Inflammatory macrophage treated with lipopolysaccharide for 4 hours (primary cell): ENCODE results near the gene GSX2.
"Not testable (repeated sequence)": the region's sequence is repeated elsewhere in the genome, so short reads cannot be mapped to it uniquely, and the experiment has no call there.

ENCODE experiments used
- DNase-seq: peaks from one replicate; pipeline ENCODE4 v3.0.0-alpha.2; 2020

Gene GSX2

DNA sequence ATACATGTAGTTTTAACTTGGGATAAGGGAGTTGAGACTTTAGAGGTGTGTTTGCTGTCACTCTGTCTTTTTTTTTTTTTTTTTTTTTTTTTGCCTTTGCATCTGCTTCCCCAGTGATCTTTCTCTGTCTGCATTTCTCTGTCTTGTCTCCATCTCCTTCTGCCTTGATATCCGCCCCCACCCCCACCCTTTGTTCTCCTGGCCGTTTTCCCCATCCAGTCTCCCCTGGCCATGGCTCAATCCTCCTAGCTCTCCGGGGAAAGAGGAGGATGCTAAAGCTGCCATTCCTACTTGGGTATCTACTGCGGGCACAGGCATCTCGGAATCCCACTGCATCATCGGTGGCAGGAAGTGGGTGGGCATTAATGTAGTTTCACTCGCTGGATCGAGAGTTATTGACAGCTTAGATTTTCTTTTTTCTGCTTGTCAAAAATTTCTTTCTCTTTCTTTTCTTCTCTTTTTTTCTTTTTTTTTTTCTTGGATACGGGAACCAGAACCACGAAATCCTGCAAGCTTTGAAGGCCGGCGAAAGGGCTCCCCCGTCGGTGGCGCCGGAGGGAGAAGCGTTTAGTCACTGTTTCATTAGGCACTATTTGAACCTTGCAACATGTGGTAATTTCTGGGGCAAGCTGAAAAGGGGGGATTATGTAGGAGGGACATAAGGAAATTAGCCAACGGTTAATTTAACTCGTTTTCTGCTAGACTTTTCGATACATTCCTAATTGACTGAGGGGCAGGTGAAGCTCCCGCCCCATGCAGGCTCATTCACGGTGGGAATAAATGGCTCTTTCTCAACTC lies 8.2 kb downstream of the GSX2 start:
- peak; percentile 76 for DNase-seq

DNA sequence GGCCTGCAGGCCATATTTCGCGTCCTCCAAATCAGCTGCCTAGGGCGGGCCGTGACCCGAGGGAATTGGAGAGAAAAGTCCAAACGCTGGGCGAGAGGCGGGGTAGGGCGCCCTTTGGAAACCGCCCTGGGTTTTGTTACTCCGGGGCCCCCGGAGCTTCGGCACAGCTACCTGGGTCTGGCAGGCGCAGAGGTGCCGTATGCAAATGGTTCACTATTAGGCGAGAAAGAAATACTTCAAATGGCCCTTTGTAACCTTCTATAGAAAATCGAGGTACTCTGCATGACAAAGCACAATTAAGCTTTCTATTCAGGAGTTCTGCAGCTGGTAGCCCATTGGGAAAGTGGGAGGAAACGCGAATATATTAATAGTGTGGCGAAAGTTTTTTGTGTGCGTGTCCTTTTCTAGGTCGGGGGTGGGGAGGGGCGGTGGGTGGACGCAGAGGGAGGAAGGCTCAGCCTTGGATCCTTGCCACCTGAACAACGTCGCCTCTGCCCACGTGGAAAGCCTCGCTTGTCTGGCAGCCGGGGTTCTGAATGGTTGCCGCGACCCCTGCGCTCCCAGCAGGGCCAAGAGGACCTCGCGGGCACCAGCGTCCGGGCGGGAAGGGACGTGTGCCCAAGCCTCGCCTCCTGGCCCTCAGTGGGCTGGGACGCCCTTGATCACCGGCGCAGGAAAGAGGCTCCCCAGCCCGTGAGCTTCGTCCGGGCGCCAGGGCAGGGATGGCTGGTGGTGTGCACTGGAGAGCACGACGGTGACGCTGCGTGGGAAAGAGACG lies 9.5 kb downstream of the GSX2 start:
- DNase-seq = no peak

DNA sequence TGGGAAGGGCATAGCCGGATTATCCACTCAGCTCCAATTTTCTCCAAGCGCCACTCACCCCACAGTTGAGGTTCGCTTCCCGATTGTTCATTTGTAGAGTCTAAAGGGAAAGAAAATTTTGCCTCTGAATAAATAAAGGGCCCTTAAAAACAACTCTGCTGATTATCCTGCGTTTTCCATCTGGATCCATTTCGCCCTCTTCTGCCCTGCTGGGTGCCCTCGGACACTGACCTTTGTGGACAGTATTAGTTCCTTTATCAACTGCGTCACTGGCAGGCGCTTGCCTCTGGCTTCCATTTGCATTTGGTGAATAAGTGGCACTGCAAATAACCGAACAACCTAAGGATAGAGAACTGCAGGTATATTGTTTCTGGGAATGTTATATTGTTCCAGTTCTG lies 10.1 kb downstream of the GSX2 start:
- DNase-seq = no peak

DNA sequence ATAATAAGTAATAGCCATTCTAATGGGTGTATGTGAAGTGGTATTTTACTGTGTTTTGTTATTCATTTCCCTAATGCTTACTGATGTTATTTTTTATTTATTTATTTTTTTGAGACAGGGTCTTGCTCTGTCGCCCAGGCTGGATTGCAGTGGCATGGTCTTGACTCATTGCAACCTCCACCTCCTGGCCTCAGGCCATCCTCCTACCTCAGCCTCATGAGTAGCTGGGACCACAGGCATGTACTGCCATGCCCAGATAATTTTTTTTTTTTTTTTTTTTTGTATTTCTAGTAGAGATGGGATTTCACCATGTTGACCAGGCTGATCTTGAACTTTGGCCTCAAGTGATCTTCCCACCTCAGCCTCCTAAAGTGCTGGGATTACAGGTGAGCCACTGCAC lies 13.2 kb downstream of the GSX2 start:
- DNase-seq = not testable (repeated sequence)

DNA sequence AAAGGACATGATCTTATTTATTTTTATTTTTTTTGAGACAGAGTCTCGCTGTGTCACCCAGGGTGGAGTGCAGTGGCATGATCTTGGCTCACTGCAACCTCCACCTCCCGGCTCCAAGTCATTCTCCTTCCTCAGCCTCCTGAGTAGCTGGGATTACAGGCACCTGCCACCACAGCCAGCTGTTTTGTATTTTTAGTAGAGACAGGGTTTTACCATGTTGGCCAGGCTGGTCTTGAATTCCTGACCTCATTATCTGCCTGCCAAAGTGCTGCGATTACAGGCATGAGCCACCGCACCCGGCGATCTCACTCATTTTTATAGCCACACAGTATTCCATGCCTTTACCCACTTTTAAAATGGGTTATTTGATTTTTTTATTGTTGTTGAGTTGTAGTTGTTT lies 16.3 kb downstream of the GSX2 start:
- DNase-seq = not testable (repeated sequence)

DNA sequence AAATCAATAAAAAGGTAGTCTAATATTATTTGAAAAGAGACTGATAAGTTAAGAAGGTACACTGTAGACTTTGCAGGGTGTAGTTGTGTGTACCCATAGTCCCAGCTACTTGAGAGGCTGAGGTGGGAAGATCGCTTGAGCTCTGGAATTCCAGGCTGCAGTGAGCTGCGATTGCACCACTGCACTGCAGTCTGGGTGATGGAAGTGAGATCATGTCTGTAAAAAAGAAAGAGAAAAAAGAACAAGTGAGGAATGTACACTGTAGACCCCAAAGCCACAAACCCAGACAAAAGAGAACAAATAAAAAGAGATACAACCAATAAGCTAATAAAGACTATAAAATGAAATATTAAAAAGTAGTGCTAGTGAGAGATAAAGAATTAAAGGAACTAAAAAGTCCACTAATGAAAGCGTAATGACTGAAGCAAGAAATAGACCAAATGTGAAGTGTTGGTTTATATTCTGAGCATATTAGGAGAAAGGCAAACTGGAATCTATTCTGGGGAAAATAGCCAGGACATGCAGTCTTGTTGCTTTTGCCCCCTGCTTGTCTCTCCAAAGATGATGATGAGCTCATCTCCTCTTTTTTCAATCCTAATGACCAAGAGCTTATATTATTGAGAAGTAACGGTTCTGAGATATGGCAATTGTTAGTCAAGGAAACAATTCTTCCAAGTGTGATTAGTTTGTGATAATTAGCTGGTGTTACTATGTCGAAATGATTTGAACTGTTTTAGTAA lies 19.1 kb downstream of the GSX2 start:
- DNase-seq = no peak

DNA sequence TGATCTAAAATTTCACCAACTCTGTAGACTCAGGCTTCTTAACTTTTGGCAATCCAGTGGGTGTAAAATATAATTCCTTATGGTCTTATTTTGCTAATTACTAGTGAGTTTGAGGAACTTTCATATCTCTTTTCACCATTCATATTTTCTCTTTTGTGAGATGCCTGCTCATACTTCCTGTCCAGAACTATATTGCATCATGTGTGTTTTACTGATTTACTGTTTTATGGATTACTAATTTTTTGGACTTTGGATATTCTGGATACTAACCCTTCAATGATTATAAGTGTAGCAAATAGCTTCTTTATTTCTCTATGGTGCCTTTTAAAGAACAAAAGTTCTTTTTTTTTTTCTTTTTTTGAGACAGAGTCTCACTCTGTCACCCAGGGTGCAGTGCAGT lies 20.6 kb downstream of the GSX2 start:
- no peak for DNase-seq

DNA sequence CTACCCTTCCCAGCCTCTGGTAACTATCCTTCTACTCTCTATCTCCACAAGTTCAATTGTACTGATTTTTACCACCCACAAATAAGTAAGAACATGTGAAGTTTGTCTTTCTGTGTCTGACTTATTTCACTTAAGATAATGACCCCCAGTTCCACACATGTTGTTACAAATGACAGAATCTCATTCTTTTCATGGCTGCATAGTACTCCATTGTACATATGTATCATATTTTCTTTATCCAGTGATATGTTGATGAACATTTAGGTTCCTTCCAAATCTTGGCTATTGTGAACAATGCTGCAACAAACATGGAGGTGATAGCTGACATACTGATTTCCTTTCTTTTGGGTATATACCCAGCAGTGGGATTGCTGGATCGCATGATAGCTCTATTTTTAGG lies 27.7 kb downstream of the GSX2 start:
- DNase-seq = no peak

DNA sequence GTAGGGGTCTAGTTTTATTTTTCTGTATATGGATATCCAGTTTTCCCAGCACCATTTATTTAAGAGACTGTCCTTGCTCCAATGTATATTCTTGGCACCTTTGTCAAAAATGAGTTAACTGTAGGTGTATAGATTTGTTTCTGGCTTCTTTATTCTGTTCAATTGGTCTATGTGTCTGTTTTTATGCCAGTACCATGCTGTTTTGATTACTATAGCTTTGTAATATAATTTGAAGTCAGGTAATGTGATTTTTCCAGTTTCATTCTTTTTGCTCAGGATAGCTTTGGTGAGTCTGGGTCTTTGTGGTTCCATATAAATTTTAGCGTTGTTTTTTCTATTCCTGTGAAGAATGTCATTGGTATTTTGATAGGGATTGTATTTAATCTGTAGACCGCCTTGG lies 28.7 kb downstream of the GSX2 start:
- not testable (repeated sequence) for DNase-seq

DNA sequence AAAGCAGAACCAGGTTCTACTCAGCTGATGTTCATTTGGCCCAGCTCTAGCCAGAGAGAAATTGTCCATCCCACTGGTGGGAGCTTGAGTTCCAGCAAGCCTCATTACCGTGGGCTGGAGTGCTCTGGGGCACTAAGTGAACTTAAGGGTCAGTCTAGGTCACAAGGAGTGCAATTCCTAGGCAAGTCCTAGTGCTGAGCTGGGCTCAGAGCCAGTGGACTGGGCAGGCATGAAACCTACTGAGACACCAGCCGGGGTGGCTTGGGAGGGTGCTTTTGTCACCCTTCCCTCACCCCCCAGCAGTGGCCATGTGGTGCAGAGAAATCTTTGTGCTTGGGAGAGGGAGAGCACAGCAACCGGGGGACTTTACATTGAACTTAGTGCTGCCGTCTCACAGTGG lies 39.4 kb downstream of the GSX2 start:
- no peak for DNase-seq

DNA sequence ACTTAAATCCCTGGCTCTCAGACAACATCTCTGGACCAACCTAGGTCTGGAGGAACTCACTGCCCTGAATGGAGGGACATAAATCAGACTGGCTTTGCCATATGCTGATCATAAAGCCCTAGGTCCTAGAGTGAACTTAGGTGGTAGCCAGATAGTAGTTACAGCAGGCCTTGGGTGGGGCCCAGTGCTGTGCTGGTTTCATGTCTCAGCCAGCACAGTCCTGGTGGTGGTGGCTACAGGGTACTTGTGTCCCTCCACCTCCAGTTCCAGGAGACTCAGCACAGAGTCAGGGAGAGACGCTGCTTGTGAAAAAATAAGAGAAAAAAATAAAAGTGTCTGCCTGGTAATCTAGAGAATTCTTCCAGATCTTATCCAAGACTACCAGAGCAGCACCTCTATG lies 40.3 kb downstream of the GSX2 start:
- no peak for DNase-seq

DNA sequence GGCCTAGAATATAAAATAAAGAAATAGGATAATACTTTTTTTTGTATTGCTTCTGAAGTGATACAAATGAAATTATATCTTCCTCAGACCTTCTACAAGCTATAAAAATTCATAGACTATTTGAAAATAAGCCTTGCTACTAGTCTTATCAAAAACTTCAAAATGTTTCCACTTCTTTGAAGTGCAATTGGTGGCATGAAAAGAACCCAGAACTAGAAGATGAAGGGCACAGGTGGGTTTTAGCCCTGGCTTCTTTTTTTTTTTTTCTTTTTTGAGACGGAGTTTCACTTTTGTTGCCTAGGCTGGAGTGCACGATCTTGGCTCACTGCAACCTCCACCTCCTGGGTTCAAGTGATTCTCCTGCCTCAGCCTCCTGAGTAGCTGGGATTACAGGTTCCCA lies 44.2 kb downstream of the GSX2 start:
- DNase-seq = no peak

DNA sequence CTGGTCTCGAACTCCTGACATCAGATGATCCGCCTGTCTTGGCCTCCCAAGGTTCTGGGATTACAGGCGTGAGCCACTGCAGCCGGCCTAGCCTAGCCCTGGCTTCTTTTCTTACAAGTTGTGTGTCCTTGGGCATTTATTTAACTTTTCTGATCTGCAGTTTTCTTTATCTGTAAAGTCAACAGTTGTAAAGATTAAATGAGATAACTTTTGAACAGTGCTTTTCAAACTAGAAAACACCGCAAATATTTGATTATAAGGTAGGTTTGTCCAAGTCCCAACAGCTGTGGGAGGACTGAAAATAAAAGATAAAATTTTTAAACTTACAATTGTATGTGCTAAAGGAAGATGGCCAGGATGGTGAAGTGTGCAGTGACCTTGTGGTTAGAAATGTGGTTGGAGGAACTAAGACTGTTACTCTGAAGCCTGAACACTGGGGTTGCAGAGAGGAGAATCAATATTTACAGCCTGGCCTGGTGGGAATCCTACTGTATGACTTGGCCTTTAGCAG lies 44.8 kb downstream of the GSX2 start:
- DNase-seq = no peak

DNA sequence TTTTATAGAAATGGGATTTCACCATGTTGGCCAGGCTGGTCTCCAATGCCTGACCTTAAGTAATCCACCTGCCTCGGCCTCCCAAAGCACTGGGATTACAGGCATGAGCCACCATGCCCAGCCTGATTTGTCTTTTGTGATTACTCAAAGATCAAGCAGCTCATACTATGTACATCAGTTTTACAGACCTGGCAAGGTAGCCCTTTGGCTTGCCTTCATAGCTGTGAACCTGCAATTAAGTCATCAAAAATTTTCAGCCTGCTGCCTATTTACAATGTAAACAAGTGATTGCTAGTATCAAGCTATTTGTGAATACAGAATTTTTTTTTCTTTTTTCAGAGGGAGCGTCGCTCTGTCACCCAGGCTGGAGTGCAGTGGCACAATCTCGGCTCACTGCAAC lies 46.2 kb downstream of the GSX2 start:
- DNase-seq = no peak

DNA sequence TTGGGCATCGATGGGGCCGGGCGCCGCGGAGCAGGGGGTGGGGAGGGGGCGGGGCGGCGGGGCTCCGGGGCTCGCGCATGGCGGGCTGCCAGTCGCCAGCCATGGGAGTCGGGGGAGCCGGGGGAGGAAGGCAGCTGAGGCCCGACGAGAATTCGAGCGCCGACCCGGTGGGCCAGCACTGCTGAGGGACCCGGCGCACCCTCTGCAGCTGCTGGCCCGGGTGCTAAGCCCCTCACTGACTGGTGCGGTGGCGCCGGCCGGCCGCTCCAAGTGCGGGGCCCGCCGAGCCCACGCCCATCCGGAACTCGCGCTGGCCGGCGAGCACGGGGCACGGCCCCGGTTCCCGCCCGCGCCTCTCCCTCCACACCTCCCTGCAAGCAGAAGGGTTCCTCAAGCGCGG lies 49.4 kb downstream of the GSX2 start:
- DNase-seq = no peak
